Esophagus squamous epithelium (tissue), 5 donors: ENCODE results near the gene AIP. TPM values are rescaled to one million over a fixed set of nuclear protein-coding genes. Genes with fewer than 3 reads are reported as not detected.

Experiments used
- DNase-seq: peaks from one replicate; lab custom pipeline; 2025; lab: John Stamatoyannopoulos, UW
- H3K27ac ChIP-seq, 4 donors: fragments of 200-600 bp; sonication (generic); one replicate each; pipeline ENCODE4 v1.5.1; 2016 to 2019; ENCODE audit warnings: mild to moderate bottlenecking in 1 of 4
- H3K27me3 ChIP-seq, 4 donors: fragments of 200-600 bp; sonication (generic); 1 replicate in 3 of 4; 2 replicates in 1 of 4; pipeline versions ENCODE4 v1.5.1 to v1.6.0; 2017 to 2021; ENCODE audit warnings: antibody characterized with exemption in 1 of 4
- H3K36me3 ChIP-seq, 3 donors: fragments of 200-600 bp; sonication (generic); one replicate each; pipeline ENCODE4 v1.5.1; 2016 to 2019
- H3K4me1 ChIP-seq, 3 donors: fragments of 200-600 bp; sonication (generic); one replicate each; pipeline ENCODE4 v1.5.1; 2017 to 2019
- H3K4me3 ChIP-seq, 4 donors: fragments of 200-600 bp; sonication (generic); 1 replicate in 3 of 4; 2 replicates in 1 of 4; pipeline ENCODE4 v1.5.1; 2016 to 2019; ENCODE audit warnings: mild to moderate bottlenecking in 2 of 4, moderate library complexity in 1 of 4
- H3K9me3 ChIP-seq, 3 donors: fragments of 200-600 bp; sonication (generic); one replicate each; pipeline ENCODE4 v1.5.1; 2016 to 2019
- POLR2A ChIP-seq, 4 donors: fragments of 450-650 bp; IDR thresholded peaks; one replicate each; pipeline ENCODE4 v1.6.1; 2017; ENCODE audit warnings: antibody characterized with exemption in 4 of 4, mild to moderate bottlenecking in 4 of 4, moderate library complexity in 3 of 4
- WGBS, 2 donors: methylation state at CpG; one replicate each; pipeline ENCODE4 v1.1.5; 2018; 5-methylcytosine and 5-hydroxymethylcytosine counted together
- intact Hi-C: fragments of 100-400 bp; cut with DNase I; formaldehyde crosslinking; loops from one replicate; pipeline ENCODE4 v1.15.0; 2022
- total RNA-seq, 4 donors: library from RNA; depleted of rRNA; stranded (reverse); fragments of >200 nt; gene quantifications; one replicate each; pipeline ENCODE4 v1.1.0, GENCODE V29; 2016
- TF ChIP-seq, protein P1 (sequence below), 6 experiments: fragments of 450-650 bp in 4 of 6; fragments of 200-600 bp in 2 of 6; sonication (generic) in 2 of 6; IDR thresholded peaks; one replicate each; pipeline ENCODE4 v1.5.1; 2016 to 2019; ENCODE audit warnings: antibody characterized with exemption in 6 of 6, mild to moderate bottlenecking in 4 of 6, moderate library complexity in 4 of 6
- donor health status: DM: yes; HTN: yes; CAD: no.

The AIP gene
- total RNA-seq, 4 donors from 2014 or later = 16.8 to 63.3 (median 28.3) TPM

DNA sequence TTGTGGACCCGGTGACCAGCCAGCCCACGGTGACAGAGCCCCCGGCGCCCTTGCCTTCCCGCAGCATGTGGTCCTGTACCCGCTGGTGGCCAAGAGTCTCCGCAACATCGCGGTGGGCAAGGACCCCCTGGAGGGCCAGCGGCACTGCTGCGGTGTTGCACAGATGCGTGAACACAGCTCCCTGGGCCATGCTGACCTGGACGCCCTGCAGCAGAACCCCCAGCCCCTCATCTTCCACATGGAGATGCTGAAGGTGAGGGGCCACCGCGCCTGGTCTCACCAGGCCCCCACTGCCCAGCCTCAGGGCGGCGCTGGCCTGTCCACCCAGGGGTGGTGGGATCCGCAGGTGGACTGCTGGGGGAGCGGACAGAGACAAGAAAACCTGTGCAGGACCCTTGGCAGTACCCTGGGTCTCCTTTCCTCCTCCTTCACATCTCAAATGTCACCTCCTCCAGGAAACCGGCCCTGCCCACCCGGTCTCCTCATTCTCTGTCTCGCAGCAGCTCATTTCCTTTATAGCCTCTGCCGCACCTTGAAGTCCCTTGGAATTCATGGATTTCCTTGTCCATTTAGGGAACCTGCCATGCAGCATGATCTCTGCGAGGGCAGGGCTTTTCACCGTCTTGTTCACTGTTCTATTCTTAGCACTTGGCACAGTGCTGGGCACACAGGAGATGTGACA, 6.5 kb downstream of the AIP start:
- Histone ChIP-seq H3K36me3 (peaks cover 43 to 76% (median 54%) of the 10 kb centered on the region in 3 donors), H3K4me3 (no peak overlapping the region), H3K27ac (no peak overlapping the region), H3K4me1 (peaks cover 7 to 27% (median 13%) of the 10 kb centered on the region in 3 donors), H3K27me3 (no peaks in the 10 kb centered on the region), H3K9me3 (no peaks in the 10 kb centered on the region)
- intact Hi-C loops = no loop called here
- no peak for DNase-seq
- 70 to 81% methylated on average over 8 to 18 of the region's 25 CpGs for WGBS, 2 donors
- TF ChIP-seq, protein P1, sequence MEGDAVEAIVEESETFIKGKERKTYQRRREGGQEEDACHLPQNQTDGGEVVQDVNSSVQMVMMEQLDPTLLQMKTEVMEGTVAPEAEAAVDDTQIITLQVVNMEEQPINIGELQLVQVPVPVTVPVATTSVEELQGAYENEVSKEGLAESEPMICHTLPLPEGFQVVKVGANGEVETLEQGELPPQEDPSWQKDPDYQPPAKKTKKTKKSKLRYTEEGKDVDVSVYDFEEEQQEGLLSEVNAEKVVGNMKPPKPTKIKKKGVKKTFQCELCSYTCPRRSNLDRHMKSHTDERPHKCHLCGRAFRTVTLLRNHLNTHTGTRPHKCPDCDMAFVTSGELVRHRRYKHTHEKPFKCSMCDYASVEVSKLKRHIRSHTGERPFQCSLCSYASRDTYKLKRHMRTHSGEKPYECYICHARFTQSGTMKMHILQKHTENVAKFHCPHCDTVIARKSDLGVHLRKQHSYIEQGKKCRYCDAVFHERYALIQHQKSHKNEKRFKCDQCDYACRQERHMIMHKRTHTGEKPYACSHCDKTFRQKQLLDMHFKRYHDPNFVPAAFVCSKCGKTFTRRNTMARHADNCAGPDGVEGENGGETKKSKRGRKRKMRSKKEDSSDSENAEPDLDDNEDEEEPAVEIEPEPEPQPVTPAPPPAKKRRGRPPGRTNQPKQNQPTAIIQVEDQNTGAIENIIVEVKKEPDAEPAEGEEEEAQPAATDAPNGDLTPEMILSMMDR (IDR thresholded peaks at IDR 0.05) = no peak
- TF ChIP-seq POLR2A (IDR thresholded peaks at IDR 0.05) = no peak

DNA sequence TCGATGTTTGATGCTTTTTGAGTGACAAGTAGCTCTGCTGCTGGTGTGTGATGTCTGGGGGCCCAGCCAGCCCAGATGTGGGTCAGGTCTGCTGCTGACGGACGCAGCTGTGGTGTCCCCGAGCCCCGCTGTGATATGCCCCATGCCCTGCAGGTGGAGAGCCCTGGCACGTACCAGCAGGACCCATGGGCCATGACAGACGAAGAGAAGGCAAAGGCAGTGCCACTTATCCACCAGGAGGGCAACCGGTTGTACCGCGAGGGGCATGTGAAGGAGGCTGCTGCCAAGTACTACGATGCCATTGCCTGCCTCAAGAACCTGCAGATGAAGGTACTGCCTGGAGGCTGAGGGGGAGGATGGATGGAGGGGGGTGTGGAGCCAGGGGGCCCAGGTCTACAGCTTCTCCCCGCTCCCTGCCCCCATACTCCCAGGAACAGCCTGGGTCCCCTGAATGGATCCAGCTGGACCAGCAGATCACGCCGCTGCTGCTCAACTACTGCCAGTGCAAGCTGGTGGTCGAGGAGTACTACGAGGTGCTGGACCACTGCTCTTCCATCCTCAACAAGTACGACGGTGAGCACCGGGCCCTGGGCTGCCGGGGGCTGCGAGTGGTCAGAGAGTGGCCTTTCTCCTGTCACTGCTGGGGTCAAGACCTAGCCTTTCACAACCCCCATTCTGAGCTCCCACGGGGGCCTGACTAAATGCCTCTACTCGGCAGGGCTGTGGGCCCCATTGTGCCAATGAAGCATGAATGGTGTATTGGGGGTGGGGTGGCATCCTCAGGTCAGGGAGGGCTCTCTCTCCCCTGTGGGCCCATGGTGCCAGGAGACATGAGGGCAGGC, 7.3 kb downstream of the AIP start:
- Histone ChIP-seq H3K4me3 (no peak overlapping the region), H3K9me3 (no peaks in the 10 kb centered on the region), H3K27ac (no peak overlapping the region), H3K27me3 (no peaks in the 10 kb centered on the region), H3K4me1 (peaks cover 7 to 19% (median 10%) of the 10 kb centered on the region in 3 donors), H3K36me3 (peaks cover 43 to 84% (median 54%) of the 10 kb centered on the region in 3 donors)
- TF ChIP-seq, protein P1 (IDR thresholded peaks at IDR 0.05) = peak in 1 of 6 experiments; percentile 8
- no peak for TF ChIP-seq POLR2A (IDR thresholded peaks at IDR 0.05)
- intact Hi-C loops = no loop called here
- DNase-seq = no peak
- 66 to 81% methylated on average over 9 to 14 of the region's 23 CpGs for WGBS, 2 donors

DNA sequence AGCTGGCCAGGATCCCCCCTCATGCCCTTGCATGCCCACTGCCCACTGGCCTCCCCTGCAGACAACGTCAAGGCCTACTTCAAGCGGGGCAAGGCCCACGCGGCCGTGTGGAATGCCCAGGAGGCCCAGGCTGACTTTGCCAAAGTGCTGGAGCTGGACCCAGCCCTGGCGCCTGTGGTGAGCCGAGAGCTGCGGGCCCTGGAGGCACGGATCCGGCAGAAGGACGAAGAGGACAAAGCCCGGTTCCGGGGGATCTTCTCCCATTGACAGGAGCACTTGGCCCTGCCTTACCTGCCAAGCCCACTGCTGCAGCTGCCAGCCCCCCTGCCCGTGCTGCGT, 7.9 kb downstream of the AIP start:
- peaks cover 43 to 90% (median 54%) of the 10 kb centered on the region in 3 donors for H3K36me3 ChIP-seq
- no peak for DNase-seq
- TF ChIP-seq POLR2A (IDR thresholded peaks at IDR 0.05) = no peak
- TF ChIP-seq, protein P1 (IDR thresholded peaks at IDR 0.05) = no peak
- H3K27me3 ChIP-seq = no peaks in the 10 kb centered on the region
- 30 to 71% methylated on average over 4 to 10 of the region's 15 CpGs for WGBS, 2 donors
- H3K27ac ChIP-seq = no peak overlapping the region
- peaks cover 6 to 14% (median 7%) of the 10 kb centered on the region in 3 donors for H3K4me1 ChIP-seq
- no peaks in the 10 kb centered on the region for H3K9me3 ChIP-seq
- intact Hi-C loops = no loop called here
- no peak overlapping the region for H3K4me3 ChIP-seq

DNA sequence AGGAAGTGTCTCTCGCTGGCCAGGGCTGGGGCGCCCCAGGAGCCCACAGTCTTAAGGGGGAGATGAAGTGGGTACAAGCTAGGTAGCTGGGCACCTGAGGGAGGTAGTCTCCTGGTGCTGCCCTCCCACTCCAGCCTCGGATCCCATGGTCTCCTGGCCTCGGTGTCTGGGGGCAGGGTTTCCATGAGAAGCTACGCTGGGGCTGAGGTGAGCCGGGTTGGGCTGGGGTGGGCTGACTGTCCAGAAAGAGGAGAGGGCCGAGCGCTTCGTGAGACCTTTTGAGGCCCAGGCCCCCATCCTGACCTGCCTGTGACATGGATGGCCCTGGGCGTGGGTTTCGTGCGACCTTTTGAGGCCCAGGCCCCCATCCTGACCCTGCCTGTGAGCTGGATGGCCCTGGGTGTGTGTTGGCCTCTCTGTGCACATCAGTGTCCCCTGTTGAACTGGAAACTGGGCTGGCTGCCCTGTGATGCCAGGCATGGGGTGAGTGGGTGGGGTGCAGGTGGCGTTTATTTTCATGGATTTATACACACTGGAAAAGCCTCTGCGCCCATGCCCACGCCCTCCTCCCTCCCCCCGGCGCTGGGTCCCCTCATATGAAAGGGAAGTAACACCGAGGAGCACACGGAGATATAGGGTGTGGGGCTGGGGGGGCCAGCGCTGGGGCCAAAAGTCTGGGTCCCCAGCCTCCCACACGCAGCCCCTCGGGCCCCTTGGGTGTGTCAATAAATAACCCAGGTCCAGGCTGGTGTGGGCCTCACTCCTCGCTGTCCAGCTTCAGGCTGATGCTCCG, 8.6 kb downstream of the AIP start:
- Histone ChIP-seq H3K4me1 (peaks cover 0 to 6% (median under 1%) of the 10 kb centered on the region in 3 donors), H3K27ac (no peak overlapping the region), H3K9me3 (no peaks in the 10 kb centered on the region), H3K27me3 (no peaks in the 10 kb centered on the region), H3K36me3 (peaks cover 43 to 97% (median 54%) of the 10 kb centered on the region in 3 donors), H3K4me3 (no peak overlapping the region)
- TF ChIP-seq, protein P1 (IDR thresholded peaks at IDR 0.05) = no peak
- intact Hi-C loops = no loop called here
- 80% methylated on average over 3 of the region's 24 CpGs; no CpG with 5 or more reads in 1 of the 2 donors for WGBS, 2 donors
- DNase-seq = no peak
